Trophoblast cell (in vitro differentiated cells and primary cell): ENCODE measurements around the gene ROBO1.

Source experiments
- DNase-seq, 2 donors: peaks; one replicate each; pipeline ENCODE4 v3.0.0-alpha.2; 2016
- H2AFZ ChIP-seq: 2 replicates; pipeline ENCODE4 v1.6.1; 2013; ENCODE audit warnings: low read length, moderate library complexity, mild to moderate bottlenecking; ENCODE audit not compliant: insufficient read depth, poor library complexity
- H2AK5ac ChIP-seq: 2 replicates; pipeline ENCODE4 v1.6.1; 2013; ENCODE audit warnings: mild to moderate bottlenecking, low read length
- H2BK120ac ChIP-seq: 2 replicates; pipeline ENCODE4 v1.6.1; 2013; ENCODE audit warnings: low read length, mild to moderate bottlenecking, moderate library complexity; ENCODE audit not compliant: insufficient read depth, poor library complexity
- H2BK12ac ChIP-seq: 2 replicates; pipeline ENCODE4 v1.6.1; 2013; ENCODE audit warnings: mild to moderate bottlenecking, low read length, moderate library complexity
- H2BK5ac ChIP-seq: 2 replicates; pipeline ENCODE4 v1.6.1; 2013; ENCODE audit warnings: low read length, low read depth, moderate library complexity, mild to moderate bottlenecking; ENCODE audit not compliant: poor library complexity
- H3K14ac ChIP-seq: 2 replicates; pipeline ENCODE4 v1.6.1; 2013; ENCODE audit warnings: mild to moderate bottlenecking, low read length
- H3K18ac ChIP-seq: 2 replicates; pipeline ENCODE4 v1.6.1; 2013; ENCODE audit warnings: mild to moderate bottlenecking, low read length
- H3K23ac ChIP-seq: 2 replicates; pipeline ENCODE4 v1.6.1; 2013; ENCODE audit warnings: low read length
- H3K27ac ChIP-seq: 2 replicates; pipeline ENCODE4 v1.5.1; 2013; ENCODE audit warnings: low read depth, mild to moderate bottlenecking, inconsistent platforms, low read length, moderate library complexity
- H3K27me3 ChIP-seq: 2 replicates; pipeline ENCODE4 v1.6.1; 2013; ENCODE audit warnings: inconsistent platforms, mild to moderate bottlenecking, low read length, moderate library complexity; ENCODE audit not compliant: insufficient read depth
- H3K36me3 ChIP-seq, 2 experiments: 1 replicate in 1 of 2; 2 replicates in 1 of 2; pipeline ENCODE4 v1.6.1; 2013; ENCODE audit warnings: low read length in 2 of 2, mild to moderate bottlenecking in 2 of 2, moderate library complexity in 1 of 2; ENCODE audit not compliant: insufficient read depth in 2 of 2, control insufficient read depth in 1 of 2
- H3K4ac ChIP-seq: 2 replicates; pipeline ENCODE4 v1.6.1; 2013; ENCODE audit warnings: low read depth, mild to moderate bottlenecking, low read length, moderate library complexity
- H3K4me1 ChIP-seq, 2 experiments: 1 replicate in 1 of 2; 2 replicates in 1 of 2; pipeline ENCODE4 v1.6.1; 2013; ENCODE audit warnings: low read length in 2 of 2, mild to moderate bottlenecking in 2 of 2, moderate library complexity in 1 of 2; ENCODE audit not compliant: insufficient read depth in 2 of 2, control insufficient read depth in 1 of 2
- H3K4me2 ChIP-seq: 2 replicates; pipeline ENCODE4 v1.6.1; 2013; ENCODE audit warnings: inconsistent platforms, mild to moderate bottlenecking, low read length, moderate library complexity
- H3K4me3 ChIP-seq: 2 replicates; pipeline ENCODE4 v1.5.1; 2013; ENCODE audit warnings: mild to moderate bottlenecking, low read depth, low read length, inconsistent platforms
- H3K79me1 ChIP-seq: one replicate; pipeline ENCODE4 v1.6.1; 2013; ENCODE audit warnings: low read length
- H3K79me2 ChIP-seq: 2 replicates; pipeline ENCODE4 v1.6.1; 2013; ENCODE audit warnings: low read length, mild to moderate bottlenecking; ENCODE audit not compliant: control insufficient read depth, insufficient read depth, poor library complexity
- H3K9ac ChIP-seq: 2 replicates; pipeline ENCODE4 v1.6.1; 2013; ENCODE audit warnings: mild to moderate bottlenecking, low read length
- H3K9me3 ChIP-seq: 2 replicates; pipeline ENCODE4 v1.6.1; 2013; ENCODE audit warnings: low read depth, mild to moderate bottlenecking, control low read depth, inconsistent platforms, low read length; ENCODE audit not compliant: insufficient read depth
- H4K12ac ChIP-seq: 2 replicates; pipeline ENCODE4 v1.6.1; 2013; ENCODE audit warnings: low read depth, mild to moderate bottlenecking, low read length, moderate library complexity
- H4K8ac ChIP-seq: 2 replicates; pipeline ENCODE4 v1.6.1; 2013; ENCODE audit warnings: low read depth, mild to moderate bottlenecking, low read length, moderate library complexity
- H4K91ac ChIP-seq: one replicate; pipeline ENCODE4 v1.6.1; 2013; ENCODE audit warnings: low read depth, mild to moderate bottlenecking, low read length, moderate library complexity
- WGBS: extraction: QIAGEN DNeasy Blood & Tissue Kit; methylation state at CpG from one replicate; pipeline ENCODE4 v1.1.7; 2013; ENCODE audit warnings: missing lambda C conversion rate; ENCODE audit not compliant: insufficient read length, insufficient coverage; ENCODE audit errors: extremely low coverage; 5-methylcytosine and 5-hydroxymethylcytosine counted together

The ROBO1 gene

DNA sequence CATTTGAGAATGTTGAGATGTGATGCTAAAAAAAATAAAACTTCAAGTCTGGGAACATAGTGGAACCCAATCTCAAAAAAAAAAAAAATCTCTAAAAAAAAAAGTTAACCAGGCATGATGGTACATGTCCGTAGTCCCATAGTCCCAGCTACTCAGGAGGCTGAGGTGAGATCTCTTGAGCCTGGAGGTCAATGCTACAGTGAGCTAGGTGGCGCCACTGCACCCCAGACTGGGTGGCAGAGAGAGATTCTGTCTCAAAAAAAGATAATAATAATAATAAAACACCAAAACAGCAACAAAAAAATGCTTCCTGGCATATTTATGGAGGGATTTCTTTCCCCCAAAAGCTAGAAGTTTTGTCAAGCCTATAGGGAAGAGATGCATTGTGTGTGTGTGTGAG is 361.6 kb downstream of the ROBO1 start:
- DNase-seq, result no peak
- H3K36me3 ChIP-seq, result no peaks in the 10 kb centered on the region
- no peaks in the 10 kb centered on the region for H3K79me2 ChIP-seq
- H3K9me3 ChIP-seq, result no peaks in the 10 kb centered on the region
- no peak overlapping the region for H2AFZ ChIP-seq
- H3K4ac ChIP-seq, result no peak overlapping the region
- no peak overlapping the region for H2AK5ac ChIP-seq
- H3K4me3 ChIP-seq, result no peak overlapping the region
- H3K9ac ChIP-seq, result no peak overlapping the region
- H4K91ac ChIP-seq, result no peak overlapping the region
- H2BK12ac ChIP-seq, result no peak overlapping the region
- no peak overlapping the region for H3K23ac ChIP-seq
- H2BK120ac ChIP-seq, result no peak overlapping the region
- H4K8ac ChIP-seq, result no peak overlapping the region
- H3K14ac ChIP-seq, result no peak overlapping the region
- H3K4me2 ChIP-seq, result no peak overlapping the region
- H3K27ac ChIP-seq, result no peak overlapping the region
- H3K18ac ChIP-seq, result no peak overlapping the region
- H4K12ac ChIP-seq, result no peak overlapping the region
- no peaks in the 10 kb centered on the region for H3K27me3 ChIP-seq
- no CpG with 5 or more reads among the region's 2 CpGs for WGBS
- H3K4me1 ChIP-seq, result no peaks in the 10 kb centered on the region
- no peaks in the 10 kb centered on the region for H3K79me1 ChIP-seq
- no peak overlapping the region for H2BK5ac ChIP-seq

DNA sequence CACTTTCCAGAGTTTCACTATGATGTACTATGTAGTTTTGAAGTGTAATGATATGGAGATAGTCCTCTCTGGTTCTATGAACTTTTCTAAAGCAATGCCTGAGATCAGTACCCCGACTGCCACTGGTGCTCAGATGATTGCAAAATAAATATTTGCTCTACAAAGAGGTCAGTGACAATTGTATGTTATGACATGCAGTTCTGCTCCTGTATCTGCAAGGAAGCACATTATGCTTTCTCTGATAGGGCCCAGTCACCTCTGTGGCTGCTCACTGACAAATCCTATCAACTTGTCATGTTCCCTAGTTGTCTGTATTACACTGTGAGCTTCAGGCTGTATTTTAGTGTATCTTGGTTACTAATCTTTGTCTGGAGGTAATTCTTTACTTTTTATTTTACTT is 362.6 kb downstream of the ROBO1 start:
- WGBS, result no CpG with 5 or more reads among the region's 1 CpG
- Histone ChIP-seq H3K4me1 (no peaks in the 10 kb centered on the region), H3K79me2 (no peaks in the 10 kb centered on the region), H3K14ac (no peak overlapping the region), H2BK12ac (no peak overlapping the region), H4K8ac (no peak overlapping the region), H3K4me3 (no peak overlapping the region), H3K27ac (no peak overlapping the region), H3K4me2 (no peak overlapping the region), H3K9me3 (no peaks in the 10 kb centered on the region), H4K12ac (no peak overlapping the region), H2AFZ (no peak overlapping the region), H3K36me3 (no peaks in the 10 kb centered on the region), H4K91ac (no peak overlapping the region), H2BK5ac (no peak overlapping the region), H3K27me3 (no peaks in the 10 kb centered on the region), H3K4ac (no peak overlapping the region), H2AK5ac (no peak overlapping the region), H3K79me1 (no peaks in the 10 kb centered on the region), H3K18ac (no peak overlapping the region), H3K23ac (no peak overlapping the region), H2BK120ac (no peak overlapping the region), H3K9ac (no peak overlapping the region)
- DNase-seq, result no peak

DNA sequence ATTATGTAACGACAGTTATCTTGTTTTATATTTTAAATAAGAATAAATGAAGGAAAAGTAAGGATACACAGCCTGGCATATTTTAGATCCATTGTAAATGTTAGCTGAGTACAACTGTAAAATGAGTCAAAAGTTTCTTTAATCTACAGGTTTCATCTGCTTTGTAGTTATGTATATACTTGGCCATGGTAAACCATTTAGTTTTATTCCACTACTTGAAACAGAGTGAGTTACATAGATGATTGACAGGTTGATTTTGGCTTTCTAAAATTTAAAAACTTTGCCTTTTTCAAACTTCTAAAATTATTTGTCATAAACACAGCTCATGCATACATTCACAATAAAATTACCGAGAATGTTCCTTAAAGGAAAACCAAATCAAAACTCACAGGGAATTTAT is 371.2 kb downstream of the ROBO1 start:
- H4K12ac ChIP-seq, result no peak overlapping the region
- no peak overlapping the region for H3K23ac ChIP-seq
- H3K18ac ChIP-seq, result no peak overlapping the region
- H3K79me2 ChIP-seq, result no peaks in the 10 kb centered on the region
- H2AFZ ChIP-seq, result no peak overlapping the region
- H4K91ac ChIP-seq, result no peak overlapping the region
- H3K27me3 ChIP-seq, result no peaks in the 10 kb centered on the region
- H3K79me1 ChIP-seq, result no peaks in the 10 kb centered on the region
- H2BK12ac ChIP-seq, result no peak overlapping the region
- H3K4me2 ChIP-seq, result no peak overlapping the region
- H3K9ac ChIP-seq, result no peak overlapping the region
- no peaks in the 10 kb centered on the region for H3K4me1 ChIP-seq
- no peaks in the 10 kb centered on the region for H3K9me3 ChIP-seq
- no peak for DNase-seq
- no peak overlapping the region for H3K14ac ChIP-seq
- no peak overlapping the region for H2AK5ac ChIP-seq
- no peak overlapping the region for H3K27ac ChIP-seq
- no peak overlapping the region for H4K8ac ChIP-seq
- H2BK120ac ChIP-seq, result no peak overlapping the region
- H2BK5ac ChIP-seq, result no peak overlapping the region
- H3K4ac ChIP-seq, result no peak overlapping the region
- no peaks in the 10 kb centered on the region for H3K36me3 ChIP-seq
- no peak overlapping the region for H3K4me3 ChIP-seq
- WGBS, result no CpG with 5 or more reads among the region's 2 CpGs

DNA sequence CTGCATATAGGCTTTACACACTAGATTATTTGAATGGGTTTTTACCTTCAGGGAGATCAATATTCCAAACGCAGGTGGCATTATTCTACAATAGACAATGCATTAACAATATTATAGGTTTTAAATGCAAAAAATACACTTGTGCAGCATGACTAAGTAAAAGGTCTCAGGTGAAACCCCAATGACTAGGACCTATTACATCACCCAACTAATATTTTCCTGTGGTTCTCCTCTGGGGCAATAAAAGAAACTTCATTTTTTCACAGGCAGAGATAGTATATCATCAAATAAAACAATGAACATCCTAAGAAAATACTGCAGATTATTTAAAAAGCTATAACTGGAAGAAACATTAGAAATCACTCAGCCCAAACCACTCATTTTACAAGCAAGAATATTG is 375.3 kb downstream of the ROBO1 start:
- H3K4ac ChIP-seq, result no peak overlapping the region
- no CpG with 5 or more reads among the region's 1 CpG for whole genome bisulfite sequencing
- H2AFZ ChIP-seq, result no peak overlapping the region
- H3K4me3 ChIP-seq, result no peak overlapping the region
- no peak overlapping the region for H3K27ac ChIP-seq
- H2AK5ac ChIP-seq, result no peak overlapping the region
- no peak overlapping the region for H4K12ac ChIP-seq
- no peak overlapping the region for H3K23ac ChIP-seq
- H2BK120ac ChIP-seq, result no peak overlapping the region
- no peak overlapping the region for H4K91ac ChIP-seq
- H3K9ac ChIP-seq, result no peak overlapping the region
- H3K79me1 ChIP-seq, result no peaks in the 10 kb centered on the region
- H3K4me2 ChIP-seq, result no peak overlapping the region
- H3K14ac ChIP-seq, result no peak overlapping the region
- H3K36me3 ChIP-seq, result no peaks in the 10 kb centered on the region
- H3K18ac ChIP-seq, result no peak overlapping the region
- H3K9me3 ChIP-seq, result no peaks in the 10 kb centered on the region
- no peaks in the 10 kb centered on the region for H3K4me1 ChIP-seq
- H2BK12ac ChIP-seq, result no peak overlapping the region
- H4K8ac ChIP-seq, result no peak overlapping the region
- no peak for DNase-seq
- no peaks in the 10 kb centered on the region for H3K79me2 ChIP-seq
- no peaks in the 10 kb centered on the region for H3K27me3 ChIP-seq
- no peak overlapping the region for H2BK5ac ChIP-seq
